GM12892 (cell line): ENCODE results near the gene SMIM32.

ENCODE experiments used
- POLR2A ChIP-seq: IDR thresholded peaks from 2 replicates; pipeline ENCODE4 v1.6.1; 2011; ENCODE audit warnings: low read depth, low read length, control low read depth
- TAF1 ChIP-seq: IDR thresholded peaks from 2 replicates; pipeline ENCODE4 v1.6.1; 2011; ENCODE audit warnings: low read depth, mild to moderate bottlenecking, control low read depth, low read length, borderline replicate concordance

GRCh38 chr5:136200761-136201160, 7.8 kb upstream of the SMIM32 start:
- TF ChIP-seq TAF1 (no peak), POLR2A (no peak)
